Tongue (tissue), 2 donors: Measurements from ENCODE around the gene THRB. TPM values are rescaled to one million over a fixed set of nuclear protein-coding genes. Genes with fewer than 3 reads are reported as not detected.
A peak's percentile ranks its signal among the peaks of the same experiment; 100 is the strongest.

Experiments used
- DNase-seq: peaks from one replicate; pipeline ENCODE4 v3.0.0-alpha.2; 2015
- total RNA-seq: library from RNA; depleted of rRNA; stranded (reverse); fragments of >200 nt; gene quantifications from one replicate; pipeline ENCODE4 v1.2.3, GENCODE V29; 2014

The THRB gene
- total RNA-seq, 1 donor from 2014 or later, result 3.4 TPM

- no peak for DNase-seq
Measured at GRCh38 chr3:24348348-24348747, 146.3 kb downstream of the THRB start.

- DNase-seq, result peak; percentile 35
Measured at GRCh38 chr3:24344784-24345439, 149.7 kb downstream of the THRB start.

GRCh38 chr3:24343084-24343783, 151.4 kb downstream of the THRB start:
- DNase-seq, result no peak

GRCh38 chr3:24342275-24342674, 152.4 kb downstream of the THRB start:
- DNase-seq, result no peak

- no peak for DNase-seq
Measured at GRCh38 chr3:24341668-24342067, 153.0 kb downstream of the THRB start.

- DNase-seq, result no peak
Measured at GRCh38 chr3:24340966-24341365, 153.7 kb downstream of the THRB start.

- DNase-seq, result no peak
Measured at GRCh38 chr3:24340161-24340560, 154.5 kb downstream of the THRB start.

GRCh38 chr3:24339266-24339825, 155.3 kb downstream of the THRB start:
- DNase-seq, result no peak

GRCh38 chr3:24338409-24339130, 156.1 kb downstream of the THRB start:
- DNase-seq, result no peak

GRCh38 chr3:24336101-24336500, 158.5 kb downstream of the THRB start:
- no peak for DNase-seq

GRCh38 chr3:24332092-24332491, 162.6 kb downstream of the THRB start:
- no peak for DNase-seq

- DNase-seq, result no peak
Measured at GRCh38 chr3:24323272-24323671, 171.4 kb downstream of the THRB start.

- DNase-seq, result no peak
Measured at GRCh38 chr3:24320601-24321000, 174.0 kb downstream of the THRB start.

GRCh38 chr3:24318677-24319287, 175.9 kb downstream of the THRB start:
- no peak for DNase-seq

- no peak for DNase-seq
Measured at GRCh38 chr3:24316887-24317383, 177.7 kb downstream of the THRB start.

GRCh38 chr3:24315971-24316370, 178.7 kb downstream of the THRB start:
- DNase-seq, result no peak

- no peak for DNase-seq
Measured at GRCh38 chr3:24315356-24315755, 179.3 kb downstream of the THRB start.

- DNase-seq, result no peak
Measured at GRCh38 chr3:24311881-24312280, 182.8 kb downstream of the THRB start.

- no peak for DNase-seq
Measured at GRCh38 chr3:24310887-24311286, 183.8 kb downstream of the THRB start.

GRCh38 chr3:24306518-24306917, 188.1 kb downstream of the THRB start:
- DNase-seq, result no peak

- DNase-seq, result peak; percentile 34
Measured at GRCh38 chr3:24305795-24306467, 188.7 kb downstream of the THRB start.
